HG03460 (cell line): ENCODE measurements around the gene RFX3.

Experiments used
- ATAC-seq: cut with Tn5 transposase; IDR thresholded peaks from one replicate; pipeline ENCODE4 v1.9.1; 2021; ENCODE audit not compliant: unreplicated experiment

The RFX3 gene

GRCh38 chr9:3525836-3526164 lies at the start of gene RFX3:
TSS of gene RFX3 (minus strand) at chr9:3526001. CDS start at chr9:3395588, 130,413 bp downstream.
- ATAC-seq, result peak; percentile 50

- no peak for ATAC-seq
Observed at GRCh38 chr9:3571500-3571899, 45.7 kb upstream of the RFX3 start.

GRCh38 chr9:3569529-3569928 lies 43.7 kb upstream of the RFX3 start:
- ATAC-seq, result no peak

- ATAC-seq, result no peak
Observed at GRCh38 chr9:3567988-3568387, 42.2 kb upstream of the RFX3 start.

- ATAC-seq, result no peak
Observed at GRCh38 chr9:3553076-3553765, 27.4 kb upstream of the RFX3 start.

- no peak for ATAC-seq
Observed at GRCh38 chr9:3549225-3549624, 23.4 kb upstream of the RFX3 start.

GRCh38 chr9:3548648-3549047 lies 22.8 kb upstream of the RFX3 start:
- no peak for ATAC-seq

- ATAC-seq, result no peak
Observed at GRCh38 chr9:3541206-3541605, 15.4 kb upstream of the RFX3 start.

GRCh38 chr9:3534614-3535404 lies 9.0 kb upstream of the RFX3 start:
- no peak for ATAC-seq

GRCh38 chr9:3532158-3532557 lies 6.4 kb upstream of the RFX3 start:
- ATAC-seq, result no peak

- no peak for ATAC-seq
Observed at GRCh38 chr9:3528451-3528850, 2.6 kb upstream of the RFX3 start.

- peak; percentile 3 for ATAC-seq
Observed at GRCh38 chr9:3526997-3527940, 1.5 kb upstream of the RFX3 start.

- peak; percentile 59 for ATAC-seq
Observed at GRCh38 chr9:3526165-3526996, 580 bp upstream of the RFX3 start.

GRCh38 chr9:3525096-3525835 lies 535 bp downstream of the RFX3 start:
- ATAC-seq, result no peak

- ATAC-seq, result no peak
Observed at GRCh38 chr9:3521966-3522365, 3.8 kb downstream of the RFX3 start.

GRCh38 chr9:3520564-3520963 lies 5.2 kb downstream of the RFX3 start:
- no peak for ATAC-seq

GRCh38 chr9:3517377-3518048 lies 8.3 kb downstream of the RFX3 start:
- no peak for ATAC-seq

GRCh38 chr9:3516667-3517330 lies 9.0 kb downstream of the RFX3 start:
- no peak for ATAC-seq

GRCh38 chr9:3515405-3515804 lies 10.4 kb downstream of the RFX3 start:
- no peak for ATAC-seq
